HG03558 (cell line): ENCODE measurements around the gene MS4A4A.
"Not testable (repeated sequence)": the region's sequence is repeated elsewhere in the genome, so short reads cannot be mapped to it uniquely, and the experiment has no call there.

ENCODE experiments used
- ATAC-seq: cut with Tn5 transposase; IDR thresholded peaks from one replicate; pipeline ENCODE4 v1.9.1; 2021; ENCODE audit warnings: moderate number of reproducible peaks; ENCODE audit not compliant: unreplicated experiment; ENCODE audit errors: extremely low read depth

Gene MS4A4A

DNA sequence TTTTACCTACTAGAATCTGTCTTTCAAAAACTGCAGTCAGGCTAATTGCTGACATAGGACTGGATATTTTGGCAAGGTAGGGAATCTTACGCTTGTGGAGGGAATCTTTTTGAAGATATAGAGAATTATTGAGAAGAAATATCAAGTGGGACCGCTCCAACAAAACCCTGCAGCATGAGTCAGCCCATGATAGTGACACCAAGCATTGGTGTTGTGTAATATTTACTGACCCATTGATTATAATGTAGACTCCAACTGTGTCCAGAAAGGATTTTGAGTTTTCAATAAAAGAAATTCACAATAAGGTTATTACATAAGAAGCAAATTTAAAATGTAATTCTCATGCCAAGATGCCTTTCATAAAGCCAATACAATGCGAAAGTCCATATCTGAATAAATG is 20.7 kb downstream of the MS4A4A start:
- no peak for ATAC-seq

DNA sequence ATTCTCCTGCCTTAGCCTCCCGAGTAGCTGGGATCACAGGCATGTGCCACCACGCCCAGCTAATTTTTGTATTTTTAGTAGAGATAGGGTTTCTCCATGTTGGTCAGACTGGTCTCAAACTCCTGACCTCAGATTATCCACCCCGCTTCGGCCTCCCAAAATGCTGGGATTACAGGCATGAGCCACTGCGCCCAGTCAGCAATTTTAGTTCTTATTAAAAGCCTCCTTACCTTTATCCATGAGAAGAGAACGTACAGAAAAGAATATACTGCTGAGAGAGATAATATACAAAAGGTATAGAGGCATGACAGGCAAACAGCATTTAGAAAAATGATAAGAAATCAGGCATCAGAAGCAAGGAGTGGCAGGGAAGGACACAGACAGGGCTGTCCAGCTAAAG is 21.4 kb downstream of the MS4A4A start:
- ATAC-seq: not testable (repeated sequence)

DNA sequence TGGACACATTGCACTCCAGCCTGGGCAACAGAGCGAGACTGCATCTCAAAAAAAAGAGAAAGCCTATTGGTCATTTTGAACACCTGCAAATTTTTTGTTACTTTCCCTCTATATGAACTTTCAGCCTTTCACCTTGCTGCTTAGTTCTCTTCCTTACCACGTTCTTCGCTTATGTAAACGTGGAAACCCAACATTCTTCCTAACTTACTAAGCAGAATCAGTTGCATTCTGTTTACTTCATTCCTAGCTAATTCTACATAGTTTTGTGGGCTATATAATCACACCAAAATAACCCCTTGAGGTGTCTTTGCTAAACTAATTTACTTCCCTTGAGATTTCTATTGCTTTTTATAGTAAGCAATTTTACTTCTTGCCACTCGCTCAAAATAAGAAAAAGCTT is 23.2 kb downstream of the MS4A4A start:
- no peak for ATAC-seq

DNA sequence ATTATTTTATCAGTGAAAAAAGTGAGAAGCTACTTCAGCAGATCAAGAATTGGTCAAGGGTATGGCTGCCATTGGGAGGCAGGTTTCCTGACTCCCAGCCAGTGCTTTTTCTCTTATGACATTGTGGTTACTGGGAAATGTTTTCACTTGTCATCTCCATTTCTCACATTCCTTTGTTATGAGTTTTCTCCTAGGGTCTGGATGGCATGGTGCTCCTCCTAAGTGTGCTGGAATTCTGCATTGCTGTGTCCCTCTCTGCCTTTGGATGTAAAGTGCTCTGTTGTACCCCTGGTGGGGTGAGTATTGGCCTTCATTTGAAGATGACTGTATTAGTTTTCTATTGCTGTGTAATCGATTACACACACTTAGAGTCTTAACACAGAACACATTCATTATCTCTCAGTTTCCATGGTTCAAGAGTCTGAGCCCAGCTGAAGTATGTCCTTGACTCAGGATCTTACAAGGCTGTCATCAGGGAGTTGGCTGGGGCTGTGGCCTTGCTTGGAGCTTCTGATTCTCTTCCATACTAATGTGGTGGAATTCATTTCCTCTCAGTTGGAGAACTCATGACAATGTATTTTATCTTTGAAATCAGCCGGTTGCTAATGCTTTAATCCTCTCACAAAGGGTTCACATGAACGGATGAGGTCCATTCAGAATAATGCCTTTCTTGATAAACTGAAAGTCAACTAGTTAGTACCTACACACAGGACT is 25.6 kb downstream of the MS4A4A start:
- no peak for ATAC-seq

DNA sequence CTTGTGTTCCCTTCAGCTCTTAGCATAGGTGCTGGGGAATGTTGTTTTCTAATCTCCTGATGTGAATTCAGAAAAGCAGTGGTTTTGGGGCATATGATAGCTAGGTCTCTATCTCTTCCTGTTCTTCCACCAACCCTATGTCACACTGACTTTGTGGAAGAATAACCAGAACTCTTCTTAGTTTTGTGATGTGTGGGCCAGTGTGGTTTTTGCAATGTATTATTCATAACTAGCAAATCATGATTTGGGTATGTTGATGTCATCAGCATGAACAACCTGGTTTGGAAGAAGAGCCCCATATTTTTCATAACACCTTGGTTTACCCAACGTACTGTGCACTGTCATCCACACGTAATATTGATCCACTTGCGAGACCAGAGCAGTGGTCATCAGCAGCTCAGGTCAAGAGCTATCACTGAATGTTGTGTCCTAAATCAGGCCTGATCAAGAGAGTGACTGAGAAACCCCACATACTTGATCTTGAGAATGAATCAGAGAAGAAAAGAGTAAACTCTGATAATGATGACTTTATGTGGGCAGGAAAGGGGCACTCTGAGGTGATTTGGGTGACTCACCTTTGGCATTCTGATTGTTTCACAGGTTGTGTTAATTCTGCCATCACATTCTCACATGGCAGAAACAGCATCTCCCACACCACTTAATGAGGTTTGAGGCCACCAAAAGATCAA is 27.2 kb downstream of the MS4A4A start:
- ATAC-seq: no peak

DNA sequence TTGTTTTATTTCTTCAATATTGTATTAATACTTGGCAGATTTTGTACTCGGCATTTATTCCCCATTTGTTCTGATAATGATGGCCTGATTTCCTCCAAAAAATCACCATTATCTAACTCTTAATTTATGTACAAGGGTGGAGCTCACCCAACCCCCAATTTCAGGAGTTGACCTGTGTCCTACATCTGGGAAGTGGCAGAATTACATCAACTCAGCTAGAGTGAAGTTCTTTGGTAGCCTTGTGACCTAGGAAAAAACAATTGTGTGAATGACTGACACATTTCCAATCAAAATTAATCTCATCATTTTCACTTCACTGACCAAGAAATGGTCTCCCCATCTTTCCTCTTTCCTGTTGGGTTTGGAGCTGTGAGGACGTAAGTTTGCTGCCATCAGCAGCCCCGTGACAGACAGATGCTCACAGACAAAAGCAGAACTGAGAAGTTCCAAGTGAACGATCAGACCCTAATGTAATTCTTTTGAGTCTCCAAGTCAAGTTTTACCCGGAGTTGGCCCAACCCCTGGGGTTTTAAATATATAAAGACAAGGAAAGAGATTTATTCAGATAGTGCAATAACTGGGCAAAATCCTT is 30.0 kb downstream of the MS4A4A start:
- no peak for ATAC-seq

DNA sequence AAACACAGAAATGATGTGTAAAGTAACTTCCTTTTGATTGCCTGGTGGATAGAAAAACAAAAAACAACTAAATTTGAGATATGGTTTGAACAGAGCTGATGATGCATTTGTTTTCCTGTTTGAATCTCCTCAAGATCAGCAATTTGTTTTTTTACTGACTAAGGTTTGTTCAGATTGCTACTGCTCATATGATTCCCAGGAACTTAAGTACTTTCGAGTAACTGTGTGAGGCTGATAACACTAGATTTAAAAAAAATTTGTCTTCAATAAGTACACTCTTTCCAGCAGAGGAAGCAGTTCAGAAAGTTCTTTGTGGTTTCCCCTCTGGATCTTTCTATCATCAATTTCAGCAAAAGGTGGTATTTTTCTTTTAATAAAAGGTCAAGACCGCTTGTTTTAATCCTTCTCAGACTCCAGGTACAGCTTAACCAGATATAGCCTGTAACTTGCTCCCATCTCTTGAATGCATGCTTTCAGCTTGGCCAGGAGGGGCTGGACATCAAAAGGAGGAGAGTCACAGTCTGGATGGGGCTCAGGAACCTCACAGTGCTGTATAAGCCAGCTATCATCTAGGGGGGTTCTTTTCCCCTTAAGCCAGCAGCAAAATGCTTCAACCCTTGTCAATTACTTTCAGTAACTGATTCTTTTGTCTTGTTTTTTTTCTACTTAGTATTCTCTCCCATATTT is 34.3 kb downstream of the MS4A4A start:
- no peak for ATAC-seq

DNA sequence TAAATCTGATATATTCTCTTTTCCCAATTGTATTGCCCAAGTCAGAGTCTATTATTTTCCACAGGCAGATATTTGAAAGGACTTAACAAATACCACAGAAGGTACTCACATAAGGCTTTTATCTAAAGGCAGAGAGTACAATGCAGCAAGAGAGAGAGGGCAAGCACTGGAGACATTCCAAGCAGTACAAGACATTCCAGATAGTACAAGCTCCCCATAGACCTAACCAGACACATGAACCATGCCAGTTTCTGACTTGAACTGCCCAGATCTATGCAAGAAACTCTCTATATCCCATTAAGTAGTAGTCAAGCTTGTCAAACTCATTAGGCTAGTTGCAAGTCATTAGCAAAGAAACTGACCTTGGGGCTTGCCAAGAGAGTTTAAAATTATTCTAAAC is 35.4 kb downstream of the MS4A4A start:
- ATAC-seq: no peak

DNA sequence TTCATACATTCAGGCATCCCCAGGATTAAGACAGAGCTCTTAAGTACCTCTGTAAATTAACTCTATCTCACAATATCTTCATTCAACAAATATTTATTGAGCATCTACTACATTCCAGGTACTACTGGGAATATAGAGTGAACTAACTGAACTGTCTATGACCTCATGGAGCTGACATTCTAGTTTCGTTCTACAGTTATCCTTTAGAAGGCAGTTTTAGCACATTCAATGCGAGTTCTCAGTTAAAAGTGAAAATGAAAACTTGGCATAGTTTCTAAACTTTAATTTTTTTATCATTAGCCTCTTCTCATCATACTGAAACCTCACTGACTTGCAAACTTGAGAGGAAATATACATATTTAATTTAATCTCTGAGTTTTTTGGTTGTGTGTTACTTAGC is 35.9 kb downstream of the MS4A4A start:
- no peak for ATAC-seq

DNA sequence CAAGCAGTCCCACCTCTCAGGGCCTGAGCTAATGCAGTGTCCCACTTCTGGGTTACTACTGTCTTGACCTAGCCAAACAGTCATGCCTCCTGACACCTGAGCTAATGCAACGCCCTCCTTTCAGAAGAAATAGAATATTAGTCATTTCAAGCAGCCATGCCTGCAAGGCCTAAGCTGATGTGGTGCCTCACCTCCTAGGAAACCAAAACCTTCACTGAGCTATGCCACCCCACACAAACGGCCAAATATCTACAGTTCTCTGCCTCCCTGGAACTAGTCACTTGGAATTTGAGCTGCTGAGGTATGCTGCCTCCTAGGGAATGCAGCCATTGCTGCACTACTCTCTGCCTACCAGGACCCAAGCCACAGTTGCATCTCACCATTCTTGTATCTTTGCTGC is 38.3 kb downstream of the MS4A4A start:
- ATAC-seq: no peak

DNA sequence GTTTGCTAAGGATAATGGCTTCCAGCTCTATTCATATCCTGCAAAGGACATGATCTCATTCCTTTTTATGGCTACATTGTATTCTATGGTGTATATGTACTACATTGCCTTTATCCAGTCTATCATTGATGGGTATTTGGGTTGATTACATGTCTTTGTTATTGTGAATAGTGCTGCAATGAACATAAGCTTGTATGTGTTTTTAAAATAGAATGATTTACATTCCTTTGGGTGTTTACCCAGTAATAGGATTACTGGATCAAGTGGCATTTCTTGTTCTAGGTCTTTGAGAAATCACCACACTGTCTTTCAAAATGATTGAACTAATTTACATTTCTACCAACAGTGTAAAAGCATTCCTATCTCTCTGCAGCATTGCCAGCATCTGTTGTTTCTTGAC is 40.6 kb downstream of the MS4A4A start:
- no peak for ATAC-seq

DNA sequence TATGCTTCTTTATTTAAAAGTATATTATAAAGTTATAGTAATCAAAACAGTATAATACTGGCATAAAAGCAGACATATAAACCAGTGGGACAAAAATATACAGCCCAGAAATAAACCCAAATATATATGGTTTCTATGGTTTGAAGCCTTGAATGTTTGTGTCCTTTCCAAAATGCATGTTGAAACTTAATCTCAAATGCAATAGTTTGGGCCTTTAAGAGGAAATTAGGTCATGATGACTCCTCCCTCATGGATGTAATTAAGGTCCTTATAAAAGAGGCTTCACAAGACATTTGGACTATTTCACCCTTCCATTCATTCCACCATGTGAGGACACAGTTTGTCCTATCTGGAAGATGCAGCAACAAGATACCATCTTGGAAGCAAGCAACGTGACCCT is 46.5 kb downstream of the MS4A4A start, which contains the start of gene MS4A6E:
MS4A6E (plus strand) TSS at position 301 of the 400 bp plus-strand sequence. CDS start 7,641 bp downstream, outside the sequence.
- ATAC-seq: no peak

DNA sequence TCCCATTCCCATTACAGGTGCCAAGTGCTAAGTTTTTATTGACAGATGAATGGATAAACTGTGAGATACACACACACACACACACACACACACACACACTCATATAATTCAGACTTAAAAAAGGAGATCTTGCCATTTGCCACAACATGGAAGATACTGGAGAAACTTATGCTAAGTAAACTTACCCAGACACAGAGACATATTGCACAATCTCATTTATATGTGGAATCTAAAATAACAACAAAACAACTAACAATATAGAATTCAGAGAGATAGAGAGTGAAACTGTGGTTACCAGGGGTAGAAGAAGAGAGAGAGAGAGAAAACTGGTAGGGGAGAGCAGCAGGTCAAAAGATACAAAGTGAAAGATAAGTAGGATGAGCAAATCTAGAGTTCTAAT is 48.0 kb downstream of the MS4A4A start:
- no peak for ATAC-seq

DNA sequence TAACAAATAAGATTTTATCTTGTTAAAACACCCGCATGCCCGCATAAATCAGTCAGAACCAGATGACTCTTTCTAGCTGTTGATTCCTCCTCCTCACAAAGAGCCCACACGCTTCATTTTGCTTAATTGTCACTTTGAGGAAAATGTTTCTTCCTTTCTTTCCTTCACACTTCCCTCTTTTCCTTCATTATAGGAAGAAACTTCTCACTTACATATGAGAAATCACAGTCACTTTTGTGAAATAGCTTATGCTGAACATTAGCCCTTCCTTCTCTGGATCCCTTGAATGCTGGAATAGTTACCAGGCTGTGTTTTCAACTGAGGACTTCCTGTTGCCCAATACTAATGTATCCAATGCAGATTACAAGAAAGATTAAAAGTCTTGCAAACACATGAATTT is 52.4 kb downstream of the MS4A4A start:
- no peak for ATAC-seq

DNA sequence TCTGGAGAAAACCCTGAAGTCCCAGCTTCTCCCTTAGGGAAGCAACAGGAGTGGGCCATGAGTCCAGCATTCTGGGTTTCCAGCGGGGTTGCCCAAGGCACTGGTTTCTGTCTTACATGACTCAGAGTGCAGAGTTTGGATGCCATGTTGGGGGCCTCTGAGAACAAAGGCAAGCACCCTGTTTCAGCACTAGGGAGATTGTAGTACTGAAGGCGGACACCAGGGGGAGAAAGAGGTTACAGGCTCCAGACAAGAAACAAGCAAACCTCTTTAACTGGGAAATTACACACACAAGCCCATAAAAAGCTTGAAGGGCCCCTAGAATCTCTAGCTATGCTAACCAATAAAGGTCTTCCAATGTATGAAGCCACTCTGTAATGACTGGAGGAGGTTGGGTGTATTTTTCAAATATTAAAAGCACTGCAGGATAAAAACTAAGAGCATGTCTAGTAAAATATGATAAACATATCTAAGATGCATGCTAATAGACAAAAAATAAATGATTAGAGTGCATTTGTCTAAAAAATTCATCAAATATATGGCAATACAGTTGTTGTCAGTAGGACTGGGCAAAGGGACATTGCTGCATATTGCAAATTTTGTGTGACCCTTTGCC is 53.6 kb downstream of the MS4A4A start:
- no peak for ATAC-seq

DNA sequence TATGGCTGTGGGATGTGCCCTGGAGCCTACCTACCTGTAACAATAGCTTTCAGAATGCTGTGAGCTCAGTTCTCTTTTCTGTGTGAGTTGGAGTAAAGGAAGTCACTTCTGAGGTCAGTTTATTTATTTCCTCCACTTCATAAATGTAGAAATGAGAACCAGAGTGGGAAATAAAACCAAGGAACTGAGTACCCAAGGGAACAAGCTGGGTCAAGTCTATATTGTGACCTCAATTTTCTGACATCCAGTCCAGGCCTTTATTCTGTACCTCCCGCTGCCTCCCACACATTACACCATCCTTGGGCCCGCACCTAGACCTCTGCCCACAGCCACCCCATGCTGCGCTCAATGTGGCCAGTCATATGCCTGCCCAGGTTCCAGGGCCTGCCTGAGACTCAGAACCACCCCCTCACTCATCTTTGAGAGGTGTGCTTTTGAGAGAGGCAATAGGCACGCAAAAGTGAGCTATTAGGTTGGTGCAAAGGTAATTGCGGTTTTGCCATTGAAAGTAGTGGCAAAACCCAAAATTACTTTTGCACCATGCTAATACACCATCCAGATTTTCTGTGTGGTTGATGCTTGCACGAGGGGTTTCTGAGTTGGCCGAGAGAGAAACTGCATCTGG is 56.4 kb downstream of the MS4A4A start:
- ATAC-seq: no peak

DNA sequence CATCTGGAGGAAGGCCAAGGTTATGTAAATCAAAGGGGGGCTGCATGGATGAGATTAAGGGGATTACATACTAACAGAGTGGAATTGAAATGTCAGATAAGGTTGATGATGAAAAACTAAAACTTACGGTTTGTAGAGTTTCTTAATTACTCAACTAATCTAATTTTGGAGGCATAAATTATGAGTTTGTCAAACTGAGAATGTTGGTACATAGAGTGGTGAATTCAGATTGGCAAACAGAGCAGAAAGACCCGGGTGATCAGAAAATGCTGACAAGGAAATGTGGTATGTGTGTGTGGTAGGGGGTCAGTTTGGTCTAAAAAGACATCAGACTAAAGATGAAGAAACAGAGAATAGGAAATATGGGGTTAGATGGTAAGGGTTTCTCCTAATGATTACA is 57.6 kb downstream of the MS4A4A start:
- no peak for ATAC-seq

DNA sequence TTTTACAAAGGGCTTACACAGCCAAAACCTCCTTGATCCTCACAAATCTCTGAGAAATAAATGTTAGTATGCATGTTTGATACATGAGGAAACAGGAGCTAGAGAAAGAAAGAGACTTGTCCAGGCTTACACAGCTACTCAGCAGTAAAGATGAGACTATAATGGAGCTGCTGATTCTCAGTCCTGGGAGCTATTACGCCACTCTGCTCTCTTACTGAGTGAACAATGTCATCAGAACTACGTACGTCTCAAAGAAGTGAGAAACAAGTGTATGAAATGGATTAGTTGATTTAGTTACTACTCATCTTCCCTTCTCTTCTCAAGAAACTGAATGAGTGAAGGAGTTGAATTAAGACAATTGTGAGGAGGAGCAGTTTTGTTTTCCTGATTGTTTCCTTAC is 58.9 kb downstream of the MS4A4A start:
- no peak for ATAC-seq

DNA sequence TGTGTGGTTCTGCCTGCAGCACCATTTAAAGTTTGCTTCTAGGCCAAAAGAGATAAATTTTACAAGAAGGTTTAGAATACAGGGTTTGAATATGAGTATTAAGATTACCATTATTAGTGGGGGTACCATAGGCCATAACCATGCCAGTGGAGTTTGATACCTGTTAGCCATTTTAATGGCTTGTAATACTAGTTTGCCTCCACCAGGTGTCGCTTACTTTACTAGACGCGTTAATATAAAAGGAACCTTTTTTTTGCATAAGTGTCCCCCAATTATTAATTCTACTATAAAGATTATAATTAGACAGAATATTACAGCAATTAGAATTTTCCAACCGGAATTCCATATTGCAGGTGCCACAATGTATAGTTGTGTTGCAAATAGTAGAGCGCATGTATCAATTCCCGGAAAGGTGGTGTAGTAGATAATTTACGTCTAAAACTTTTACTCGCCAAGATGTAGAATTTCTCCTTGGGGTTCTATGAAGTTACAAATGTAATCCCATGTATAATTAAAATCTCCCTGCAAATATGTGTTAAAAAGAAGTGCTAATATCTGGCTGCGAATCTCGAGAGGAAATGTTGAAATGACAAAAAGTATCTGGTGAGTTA is 62.7 kb downstream of the MS4A4A start:
- ATAC-seq: no peak

DNA sequence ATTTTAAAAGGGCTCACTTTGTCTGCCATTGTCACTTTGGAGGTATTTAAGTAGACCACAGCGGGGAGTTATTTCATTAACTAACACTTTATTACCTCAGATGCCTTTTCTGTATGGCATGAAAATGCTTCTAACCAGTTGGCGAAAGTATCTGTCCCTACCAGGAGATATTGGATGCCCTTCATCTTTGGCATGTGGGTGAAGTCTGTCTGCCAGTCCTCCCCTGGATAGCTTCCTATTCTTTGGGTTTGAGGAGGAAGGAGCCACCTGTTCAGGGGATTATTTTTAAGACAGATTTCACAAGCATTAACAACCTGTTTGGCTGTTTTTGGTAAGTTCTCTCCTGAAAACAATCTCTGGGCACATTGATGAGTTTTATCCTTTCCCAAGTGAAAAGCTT is 63.7 kb downstream of the MS4A4A start:
- ATAC-seq: no peak
